ENCODE results near the gene RNF151.
A peak's percentile ranks its signal among the peaks of the same experiment; 100 is the strongest.

Gene RNF151

DNA sequence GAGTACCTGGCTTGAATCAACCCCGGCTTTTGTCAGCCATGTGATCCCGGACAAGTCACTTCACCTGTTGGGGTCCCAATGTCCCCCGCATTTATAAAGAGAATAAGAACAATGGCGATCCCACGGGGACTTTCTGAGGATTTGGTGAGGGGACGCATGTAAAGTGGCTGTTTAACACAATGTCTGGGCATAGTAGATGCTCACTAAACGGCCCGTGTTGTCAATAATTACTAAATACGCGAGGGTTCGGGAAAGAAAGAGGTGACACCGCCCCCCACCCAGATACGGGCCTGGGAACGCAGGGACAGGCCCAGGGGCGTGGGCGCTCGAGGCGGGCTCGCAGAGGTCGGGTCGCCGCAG is 24.9 kb downstream of the RNF151 start:
- DNase-seq (ENCODE audit: low read depth, low spot score), result no peak

DNA sequence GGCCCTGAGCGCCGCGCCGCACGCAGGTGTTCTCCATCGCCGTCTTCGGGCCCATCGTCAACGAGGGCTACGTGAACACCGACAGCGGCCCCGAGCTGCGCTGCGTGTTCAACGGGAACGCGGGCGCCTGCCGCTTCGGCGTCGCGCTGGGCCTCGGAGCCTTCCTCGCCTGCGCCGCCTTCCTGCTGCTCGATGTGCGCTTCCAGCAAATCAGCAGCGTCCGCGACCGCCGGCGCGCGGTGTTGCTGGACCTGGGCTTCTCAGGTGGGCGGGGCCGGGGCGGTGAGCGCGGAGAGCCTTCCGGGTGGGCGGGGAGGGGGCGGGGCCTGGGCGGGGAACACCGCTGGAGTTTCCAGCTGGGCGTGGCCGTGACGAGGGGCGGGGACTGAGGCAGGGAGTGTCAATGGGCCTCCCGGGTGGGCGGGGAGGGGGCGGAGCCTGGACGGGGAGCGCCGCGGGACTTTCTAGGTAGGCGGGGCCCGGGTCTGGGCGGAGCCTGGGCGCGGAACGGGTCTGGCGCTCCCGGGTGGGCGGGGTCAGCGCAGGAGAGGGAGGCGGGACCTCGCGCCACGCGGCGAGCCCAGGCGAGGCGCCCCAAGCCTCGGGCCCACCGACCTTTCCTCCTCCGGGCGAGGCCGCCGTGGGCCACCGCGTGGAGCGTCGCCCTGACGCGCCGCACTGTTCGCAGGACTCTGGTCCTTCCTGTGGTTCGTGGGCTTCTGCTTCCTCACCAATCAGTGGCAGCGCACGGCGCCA is 25.5 kb downstream of the RNF151 start:
- peak; percentile 89 for DNase-seq (ENCODE audit: low read depth, low spot score)

DNA sequence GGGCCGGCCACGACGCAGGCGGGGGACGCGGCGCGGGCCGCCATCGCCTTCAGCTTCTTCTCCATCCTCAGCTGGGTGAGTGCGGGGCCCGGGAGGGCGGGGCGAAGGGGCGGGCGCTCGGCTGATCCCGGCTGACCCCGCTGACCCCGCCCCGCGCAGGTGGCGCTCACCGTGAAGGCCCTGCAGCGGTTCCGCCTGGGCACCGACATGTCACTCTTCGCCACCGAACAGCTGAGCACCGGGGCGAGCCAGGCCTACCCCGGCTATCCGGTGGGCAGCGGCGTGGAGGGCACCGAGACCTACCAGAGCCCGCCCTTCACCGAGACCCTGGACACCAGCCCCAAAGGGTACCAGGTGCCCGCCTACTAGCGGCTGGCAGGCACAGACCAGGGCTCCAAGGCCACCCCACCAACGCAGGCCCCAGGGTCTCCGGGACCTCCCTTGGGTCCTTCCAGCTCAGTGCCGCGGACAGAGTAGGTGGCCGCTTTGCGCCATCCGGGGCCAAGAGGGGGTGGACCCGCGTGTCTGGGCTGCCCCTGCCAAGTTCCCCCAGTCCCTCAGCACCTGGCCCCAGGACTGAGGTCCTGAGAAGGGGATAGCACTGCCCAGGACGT is 26.2 kb downstream of the RNF151 start:
- no peak for DNase-seq (ENCODE audit: low read depth, low spot score)

DNA sequence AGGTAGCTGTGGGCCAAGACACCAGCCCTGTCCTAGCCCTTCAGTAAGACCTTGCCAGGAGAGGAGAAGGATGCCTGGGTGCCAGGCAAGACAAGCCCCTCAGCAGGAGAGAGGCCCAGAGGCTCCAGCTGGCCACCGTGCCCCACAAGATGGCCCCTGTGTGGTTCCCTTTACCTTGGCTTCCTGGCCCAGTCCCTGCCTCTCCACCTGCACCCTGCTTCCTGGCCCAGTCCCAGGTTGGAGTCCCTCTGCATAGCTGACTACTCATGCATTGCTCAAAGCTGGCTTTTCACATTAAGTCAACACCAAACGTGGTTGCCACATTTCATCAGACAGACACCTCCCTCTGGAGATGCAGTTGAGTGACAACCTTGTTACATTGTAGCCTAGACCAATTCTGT is 27.1 kb downstream of the RNF151 start:
- no peak for DNase-seq (ENCODE audit: low read depth, low spot score)

DNA sequence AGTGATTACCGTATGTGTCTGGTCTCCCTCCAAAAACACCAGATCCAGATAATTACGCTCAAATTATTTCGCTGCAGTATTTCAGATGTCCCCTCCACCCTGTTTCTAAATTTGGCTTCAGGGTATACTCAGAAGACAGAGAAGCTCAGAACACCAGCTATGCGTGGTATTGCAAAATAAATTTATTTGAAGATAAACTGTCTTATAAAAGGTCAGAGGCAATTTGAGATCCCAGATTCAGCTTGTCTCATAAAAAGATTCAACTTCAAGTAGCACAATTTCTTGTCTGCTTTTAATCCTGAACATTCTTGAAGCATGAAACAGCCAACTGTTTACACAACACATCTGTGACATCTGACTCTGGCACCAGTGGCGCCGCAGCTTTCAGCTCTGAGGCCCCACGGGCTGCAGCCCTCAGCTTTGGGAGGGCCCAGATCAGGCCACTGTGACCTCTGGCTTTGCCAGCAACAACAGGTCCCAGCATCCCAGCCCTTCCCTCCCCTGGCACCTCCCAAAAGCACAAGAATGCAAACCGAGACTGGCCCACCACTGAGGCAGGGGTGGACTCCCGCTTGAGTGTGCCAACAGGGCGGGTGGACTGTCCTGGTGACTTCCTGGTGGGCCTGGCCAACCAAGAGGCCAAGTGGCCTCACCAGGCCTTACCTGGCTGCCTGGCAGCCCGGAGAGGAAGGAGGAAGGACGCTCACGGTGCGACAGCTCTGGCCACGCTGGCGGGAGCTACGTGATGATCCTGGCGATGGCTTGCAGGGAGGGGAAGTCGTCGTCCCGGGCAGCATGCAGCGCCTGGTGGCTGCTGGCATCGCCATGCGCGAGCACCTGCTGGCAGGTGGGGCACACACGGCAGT is 31.1 kb downstream of the RNF151 start:
- no peak for DNase-seq (ENCODE audit: low read depth, low spot score)

DNA sequence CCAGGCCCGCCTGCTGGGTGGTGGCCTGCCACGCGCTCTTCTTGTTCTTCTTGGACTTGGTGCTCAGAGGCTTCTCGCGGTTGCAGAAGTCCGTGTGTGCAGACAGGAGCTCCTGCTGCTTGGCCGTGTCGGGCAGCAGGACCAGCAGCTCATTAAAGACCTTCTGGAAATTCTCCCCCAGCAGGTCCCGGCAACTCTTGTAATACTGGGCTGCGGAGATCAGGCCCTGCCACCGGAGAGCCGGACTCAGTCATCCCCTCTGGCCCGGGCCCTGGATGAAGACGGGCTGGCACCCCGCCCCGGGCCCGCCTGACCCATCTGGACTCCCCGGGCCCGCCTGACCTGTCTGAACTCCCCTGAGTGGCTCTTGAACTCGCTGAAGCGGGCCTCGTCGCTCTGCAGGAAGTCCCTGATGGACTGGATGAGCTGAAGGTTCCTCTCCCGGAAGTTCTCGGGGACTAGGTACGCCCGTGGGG is 31.7 kb downstream of the RNF151 start:
- DNase-seq (ENCODE audit: low read depth, low spot score), result no peak

DNA sequence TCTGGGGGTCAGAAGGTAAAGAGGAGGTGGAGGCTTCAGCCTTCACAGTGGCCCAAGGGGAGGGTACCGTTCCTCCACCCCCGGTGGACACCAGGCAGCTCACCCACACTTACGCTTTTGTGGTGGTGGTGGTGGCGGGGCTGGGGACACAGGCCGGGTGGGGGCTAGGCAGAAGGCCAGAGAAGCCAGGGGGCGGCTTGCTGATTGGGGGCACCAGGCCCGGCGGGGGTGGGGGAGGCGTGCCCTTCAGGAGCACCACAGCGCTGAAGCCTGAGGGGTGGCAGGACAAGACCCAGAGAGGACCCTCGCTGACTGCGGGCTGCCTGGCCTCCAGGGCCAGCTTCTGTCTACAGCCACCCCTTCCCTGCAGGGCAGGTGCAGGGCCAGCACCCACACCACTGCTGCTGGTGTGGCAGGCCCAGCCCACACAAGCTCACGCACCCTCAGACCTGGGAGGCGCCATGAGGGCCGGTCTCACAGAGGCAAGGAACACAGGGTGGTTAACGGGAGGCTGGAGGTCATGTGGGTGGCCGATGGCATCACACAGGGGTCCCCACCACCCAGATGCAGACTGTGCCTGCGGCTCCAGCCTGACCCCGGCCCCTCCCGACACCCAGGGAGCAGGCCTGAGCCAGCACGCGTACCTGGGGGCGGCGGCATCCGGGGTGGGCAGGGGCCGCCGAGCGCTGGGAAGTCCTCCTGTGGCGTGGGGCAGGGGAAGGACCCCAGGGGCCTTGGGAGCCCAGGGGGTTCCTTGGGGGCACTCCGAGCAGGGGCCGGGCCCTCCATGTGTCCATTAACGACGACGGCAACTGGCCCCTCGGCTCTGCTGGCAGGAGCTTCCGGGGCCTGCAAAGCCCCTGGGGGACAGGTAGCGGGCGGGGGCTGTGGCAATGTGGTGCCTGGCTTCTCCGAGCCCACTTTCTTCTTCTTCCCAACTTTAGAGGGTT is 32.5 kb downstream of the RNF151 start:
- DNase-seq (ENCODE audit: low read depth, low spot score), result no peak

DNA sequence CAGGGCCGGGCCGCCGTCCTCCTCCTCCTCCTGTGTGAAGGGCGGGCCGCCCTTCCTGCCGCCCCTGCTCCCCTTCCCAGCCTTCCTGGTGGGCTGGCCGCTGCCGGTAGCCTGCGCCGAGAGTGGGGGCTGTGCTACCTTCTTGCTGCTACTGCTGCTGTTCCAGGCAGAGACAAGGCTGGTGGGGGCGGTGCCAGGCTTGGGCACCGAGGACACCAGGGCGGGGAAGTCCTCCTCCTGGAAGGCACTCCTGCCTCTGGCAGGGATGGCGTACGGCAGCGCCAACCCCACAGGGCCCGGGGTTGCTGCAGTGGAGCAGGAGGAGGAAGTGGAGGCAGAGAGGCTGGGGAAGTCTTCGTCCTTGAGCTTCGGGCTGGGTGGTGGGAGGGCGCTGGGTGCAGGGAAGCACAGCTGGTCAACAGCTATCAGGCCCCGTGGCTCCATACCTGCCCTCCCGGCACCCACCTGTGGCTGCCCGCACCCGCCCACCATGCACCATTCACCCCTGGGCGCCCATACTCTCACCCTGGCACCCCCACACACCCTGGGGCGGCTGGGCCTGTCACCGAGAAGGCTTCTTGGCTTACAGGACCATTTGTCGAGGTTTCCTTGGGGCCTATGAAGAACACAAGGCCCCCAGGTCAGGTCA is 33.3 kb downstream of the RNF151 start:
- DNase-seq (ENCODE audit: low read depth, low spot score), result no peak

DNA sequence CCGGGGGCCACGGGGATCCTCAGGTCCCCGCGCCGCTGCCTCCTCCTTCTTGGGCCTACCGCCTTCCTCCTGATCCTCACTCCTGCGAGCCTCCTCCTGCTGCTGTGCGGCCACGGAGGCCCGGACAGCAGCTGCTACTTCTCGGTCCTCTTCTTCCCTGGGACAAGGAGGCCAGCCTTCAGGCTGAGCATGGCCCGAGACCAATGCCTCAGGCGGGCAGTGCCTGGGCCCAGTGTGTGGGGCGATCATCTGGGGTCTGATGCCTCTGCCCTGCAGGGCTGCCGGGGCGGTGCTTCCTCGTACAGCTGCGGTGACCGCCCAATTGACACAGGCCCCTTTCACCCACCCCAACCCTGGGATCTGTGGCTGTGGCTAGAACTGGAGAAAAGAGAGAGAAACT is 34.4 kb downstream of the RNF151 start:
- DNase-seq (ENCODE audit: low read depth, low spot score), result no peak

DNA sequence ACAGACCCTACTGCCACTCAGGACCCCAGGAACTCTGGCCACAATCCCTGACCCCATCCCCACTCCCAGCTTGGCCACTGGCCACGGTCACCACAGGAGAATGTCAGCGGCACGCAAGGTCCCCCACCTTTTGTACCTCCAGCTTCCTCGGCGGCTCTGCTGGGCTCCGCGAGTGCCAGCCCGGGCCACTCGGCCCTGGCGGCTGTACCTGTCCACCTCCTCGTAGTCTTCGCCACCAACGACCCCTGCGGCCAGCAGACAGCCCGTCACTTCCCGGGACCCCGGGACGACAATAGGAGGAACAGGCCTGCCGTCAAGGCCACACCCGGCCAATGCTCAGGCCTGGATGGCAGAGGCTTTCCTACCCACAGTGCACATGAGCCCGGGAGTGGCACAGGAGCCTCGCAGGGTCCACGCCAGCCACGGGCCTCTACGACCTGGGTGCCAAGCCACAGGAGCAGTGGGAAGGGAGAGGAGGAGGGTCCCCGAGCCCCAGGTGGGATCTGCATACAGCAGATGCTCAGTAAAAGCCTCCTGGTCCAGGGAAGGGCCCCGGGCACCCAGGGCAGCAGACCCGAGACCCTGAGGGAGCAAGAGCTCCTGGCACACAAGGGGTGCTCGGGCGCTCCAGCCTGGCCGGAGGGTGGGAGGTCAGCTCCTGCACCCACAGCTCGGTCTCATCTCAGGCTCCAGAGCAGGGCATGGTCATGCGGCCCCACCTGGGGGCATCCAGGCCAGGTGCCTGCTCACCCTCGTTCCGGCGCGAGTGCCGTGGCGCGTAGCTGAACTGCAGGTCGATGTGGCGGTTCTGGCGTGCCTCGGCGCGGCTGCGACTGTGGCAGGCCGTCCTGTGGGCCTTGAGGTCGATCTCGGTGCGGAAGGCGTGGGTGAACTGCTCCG is 35.0 kb downstream of the RNF151 start:
- DNase-seq (ENCODE audit: low read depth, low spot score), result no peak

DNA sequence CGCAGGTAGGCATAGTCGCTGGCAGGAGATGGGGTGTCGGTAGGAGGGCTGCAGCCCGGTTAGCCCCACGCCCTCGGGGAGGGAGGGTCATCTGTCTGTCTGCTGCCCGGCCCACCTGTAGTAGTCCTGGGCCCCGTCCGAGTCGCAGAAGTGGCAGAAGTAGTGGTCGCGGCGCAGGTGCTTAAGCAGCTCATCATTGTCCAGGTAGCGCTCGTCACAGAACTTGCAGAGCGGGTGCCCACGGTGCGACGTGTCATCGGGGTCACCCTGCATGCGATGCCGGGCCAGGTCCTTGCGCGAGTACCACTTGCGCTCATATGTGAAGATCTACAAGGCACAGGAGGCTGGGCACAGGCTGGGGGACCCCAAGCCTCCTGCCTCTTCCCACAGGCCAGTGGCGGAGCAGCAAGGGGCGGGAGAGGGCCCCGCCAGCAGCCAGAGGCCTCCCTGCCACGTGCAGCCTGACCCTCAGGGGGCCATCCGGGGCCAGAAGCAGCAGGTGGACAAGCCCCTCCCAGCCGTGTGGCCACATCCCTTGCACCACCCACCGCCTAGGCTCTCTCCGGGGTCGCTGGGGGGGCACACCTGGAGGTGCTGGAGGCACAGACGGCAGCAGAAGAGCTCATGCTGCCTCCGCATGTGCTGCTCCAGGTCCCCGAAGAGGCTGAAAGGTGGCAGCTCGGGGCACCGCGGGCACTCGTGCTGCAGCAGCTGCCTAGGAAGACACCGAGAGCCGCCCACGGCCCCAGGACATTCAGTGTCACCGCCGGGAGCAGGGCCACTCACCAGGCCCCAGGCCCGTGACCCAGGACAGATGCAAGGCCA is 36.0 kb downstream of the RNF151 start:
- no peak for DNase-seq (ENCODE audit: low read depth, low spot score)

DNA sequence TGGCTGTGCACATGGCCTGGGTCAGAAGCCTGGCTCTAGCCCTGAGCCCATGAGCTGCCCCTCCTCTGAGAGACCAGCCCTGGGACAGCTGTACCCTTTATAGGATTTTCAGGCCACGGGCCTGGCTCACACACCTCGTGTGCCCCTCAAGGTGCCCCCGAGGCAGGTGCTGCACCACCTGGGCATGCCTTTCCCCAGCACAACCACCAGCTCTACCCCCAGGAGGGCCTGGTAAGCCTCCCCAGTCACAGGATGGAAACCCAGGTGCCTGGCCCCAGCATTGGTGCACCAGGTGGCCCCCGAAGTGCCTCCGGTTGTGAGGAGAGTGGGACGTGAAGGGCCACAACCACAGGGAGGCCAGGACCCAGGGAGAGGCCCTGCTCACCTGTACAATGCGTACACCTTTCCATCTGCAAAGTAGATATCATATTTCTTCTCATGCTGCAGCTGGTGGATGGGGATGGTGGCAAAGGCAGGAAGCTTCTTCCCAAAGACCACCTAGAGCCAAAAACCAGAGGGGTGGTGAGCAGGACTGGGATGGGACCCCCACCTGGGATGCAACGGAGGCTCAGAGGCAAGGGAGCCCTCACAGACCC is 36.7 kb downstream of the RNF151 start:
- DNase-seq (ENCODE audit: low read depth, low spot score), result no peak

DNA sequence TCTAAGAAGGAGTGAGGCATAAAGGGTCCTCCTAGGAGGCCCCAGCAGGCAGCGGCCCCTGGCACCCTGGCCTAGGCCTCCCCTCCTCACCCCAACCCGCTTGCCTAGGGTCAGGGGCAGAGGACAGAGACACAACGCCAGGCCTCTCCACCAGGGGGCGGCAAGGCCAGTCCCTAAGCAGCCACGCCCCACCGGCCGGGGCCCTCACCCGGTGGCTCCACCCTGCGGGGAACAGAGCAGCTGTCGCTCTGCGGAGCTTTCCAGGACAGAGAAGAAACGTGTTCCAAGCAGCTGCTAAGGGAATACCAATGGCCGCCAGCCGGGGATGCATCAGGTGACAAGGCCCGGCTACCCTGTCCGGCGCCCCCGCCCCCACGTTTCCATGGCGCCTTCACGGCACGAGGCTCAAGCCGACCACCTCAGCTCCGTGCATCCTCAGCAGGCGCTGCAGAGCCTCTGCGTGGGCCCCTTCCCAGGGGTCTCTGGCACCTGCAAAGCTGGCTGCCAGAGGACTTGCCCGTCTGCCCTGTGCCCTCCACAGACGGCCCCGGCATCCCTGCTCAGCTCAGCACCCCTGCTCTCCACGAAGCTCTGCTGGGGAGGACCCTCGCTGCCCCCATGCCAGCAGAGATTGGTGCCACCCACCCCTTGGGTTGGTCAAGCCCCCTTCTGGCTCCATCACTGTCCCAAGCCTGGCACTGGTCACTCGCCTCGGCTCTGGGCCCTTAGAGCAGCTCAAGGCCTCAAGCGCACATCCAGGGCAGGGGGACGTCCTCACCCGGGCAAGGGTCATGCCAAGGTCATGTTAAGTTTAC is 37.4 kb downstream of the RNF151 start:
- peak; percentile 98 for DNase-seq (ENCODE audit: low read depth, low spot score)

DNA sequence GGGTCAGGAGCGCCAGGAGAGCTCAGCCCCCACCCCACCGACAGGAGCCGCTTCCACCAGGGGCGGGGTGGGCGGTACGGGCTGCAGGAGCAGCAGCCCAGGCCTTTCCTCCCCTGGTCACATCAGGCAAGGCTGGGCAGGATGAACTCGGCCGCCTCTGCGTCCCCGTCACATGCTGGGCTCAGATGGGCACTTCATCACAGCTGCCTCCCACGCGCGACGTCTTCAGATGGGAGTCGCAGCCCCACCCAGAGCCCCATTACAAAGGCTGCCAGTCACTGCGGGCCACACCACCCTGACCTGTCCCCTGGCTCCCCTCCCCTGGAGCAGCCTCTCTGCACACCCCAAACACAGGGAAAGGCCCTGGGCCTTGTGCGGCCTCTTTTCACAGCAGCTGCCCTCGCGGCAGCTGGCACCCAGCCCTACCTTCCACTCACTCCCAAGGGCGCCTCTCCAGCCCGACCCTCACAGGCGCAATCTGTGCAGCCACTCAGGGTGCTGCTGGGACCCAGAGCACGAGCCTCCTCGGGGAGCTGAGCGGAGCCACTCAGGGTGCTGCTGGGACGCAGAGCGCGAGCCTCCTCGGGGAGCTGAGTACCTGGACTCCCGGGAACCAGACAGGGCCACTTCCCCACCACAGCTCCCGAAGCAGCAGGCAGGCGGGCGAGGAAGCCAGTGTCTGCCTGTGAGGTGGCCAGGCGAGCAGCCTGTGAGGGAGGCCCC is 38.3 kb downstream of the RNF151 start:
- DNase-seq (ENCODE audit: low read depth, low spot score), result no peak

DNA sequence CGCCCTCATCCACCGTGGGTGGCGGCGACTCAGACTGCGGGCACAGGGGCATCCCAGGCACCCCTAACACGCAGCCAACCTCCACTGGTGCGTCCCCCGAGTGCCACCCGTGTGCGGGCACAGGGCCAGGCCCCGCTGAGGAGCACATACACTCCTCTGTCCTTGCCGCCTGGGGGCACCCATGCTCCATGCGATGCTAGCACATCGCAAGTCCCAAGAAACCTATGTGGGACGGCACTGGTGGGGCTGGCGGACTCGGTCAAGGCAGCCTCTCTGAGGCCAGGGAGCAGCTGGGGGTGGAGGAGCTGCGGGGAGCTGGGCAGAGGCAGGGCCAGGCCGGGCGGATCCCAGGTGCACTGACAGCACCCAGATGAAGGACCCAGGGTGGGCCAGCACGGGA is 39.0 kb downstream of the RNF151 start:
- DNase-seq (ENCODE audit: low read depth, low spot score), result no peak

DNA sequence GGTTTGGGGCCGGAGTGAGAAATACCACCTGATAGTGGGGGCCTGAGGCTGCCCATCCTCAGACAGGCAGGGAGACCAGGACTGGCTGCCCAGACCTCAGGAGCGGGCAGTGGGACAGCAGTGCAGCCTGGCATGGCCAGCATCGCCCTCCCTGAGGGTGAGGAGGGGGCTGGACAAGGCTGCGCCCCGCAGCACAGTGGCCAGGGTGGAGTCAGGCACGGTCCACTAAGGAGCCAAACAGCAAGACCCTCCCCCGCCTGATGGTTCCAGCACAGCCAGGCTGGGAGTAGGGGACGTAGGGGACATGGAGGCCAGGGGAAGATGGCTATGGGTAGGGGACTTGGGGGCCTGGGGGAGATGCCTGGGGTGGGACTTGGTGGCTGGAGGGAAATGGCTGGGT is 39.7 kb downstream of the RNF151 start:
- DNase-seq (ENCODE audit: low read depth, low spot score), result no peak
